ENCODE data around the gene PLXNA4. TPM values are rescaled to one million over a fixed set of nuclear protein-coding genes. Genes with fewer than 3 reads are reported as not detected.

The PLXNA4 gene
- total and polyA plus RNA-seq, 3 donors from 2014 or later, result 3.4 to 5.5 (median 3.8) TPM

DNA sequence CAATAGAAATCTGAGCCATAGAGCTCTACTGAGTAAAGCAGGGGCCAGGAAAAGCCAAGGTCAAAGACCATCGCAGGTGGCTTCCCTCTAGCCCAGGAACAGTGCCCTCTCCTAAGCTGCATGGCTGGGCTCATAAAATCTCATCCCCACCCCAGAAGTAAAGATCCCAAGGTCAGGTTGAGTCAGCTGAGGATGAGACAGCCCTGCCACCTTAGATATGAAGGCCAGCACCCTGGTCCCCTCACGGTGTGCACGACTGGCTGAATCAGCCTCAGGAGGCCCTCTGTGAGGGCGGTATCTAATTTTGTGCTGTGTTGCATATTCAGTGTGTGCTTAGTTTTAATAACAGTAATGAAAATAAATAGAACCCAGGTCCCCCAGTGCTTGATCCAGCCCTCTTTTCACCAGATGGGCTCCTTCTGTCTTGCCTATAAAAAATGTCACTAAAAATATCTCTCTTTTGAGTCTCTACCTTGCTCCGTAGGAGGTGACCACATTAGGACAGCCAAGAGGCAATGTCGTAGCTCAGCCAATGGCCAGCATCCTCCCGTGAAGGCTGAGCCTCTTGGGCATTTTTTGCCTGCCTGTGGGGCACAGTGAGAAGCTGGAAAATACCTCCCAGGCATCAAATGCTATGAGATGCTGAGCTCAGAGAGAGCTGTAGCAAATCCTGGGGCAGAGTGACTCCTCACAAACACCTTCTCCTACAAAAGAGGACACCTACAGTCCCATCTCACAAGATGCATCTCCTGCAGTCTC lies 424.0 kb downstream of the PLXNA4 start:
- TF ChIP-seq POLR2A (IDR thresholded peaks at IDR 0.05), result no peak
- TF ChIP-seq, protein P1, sequence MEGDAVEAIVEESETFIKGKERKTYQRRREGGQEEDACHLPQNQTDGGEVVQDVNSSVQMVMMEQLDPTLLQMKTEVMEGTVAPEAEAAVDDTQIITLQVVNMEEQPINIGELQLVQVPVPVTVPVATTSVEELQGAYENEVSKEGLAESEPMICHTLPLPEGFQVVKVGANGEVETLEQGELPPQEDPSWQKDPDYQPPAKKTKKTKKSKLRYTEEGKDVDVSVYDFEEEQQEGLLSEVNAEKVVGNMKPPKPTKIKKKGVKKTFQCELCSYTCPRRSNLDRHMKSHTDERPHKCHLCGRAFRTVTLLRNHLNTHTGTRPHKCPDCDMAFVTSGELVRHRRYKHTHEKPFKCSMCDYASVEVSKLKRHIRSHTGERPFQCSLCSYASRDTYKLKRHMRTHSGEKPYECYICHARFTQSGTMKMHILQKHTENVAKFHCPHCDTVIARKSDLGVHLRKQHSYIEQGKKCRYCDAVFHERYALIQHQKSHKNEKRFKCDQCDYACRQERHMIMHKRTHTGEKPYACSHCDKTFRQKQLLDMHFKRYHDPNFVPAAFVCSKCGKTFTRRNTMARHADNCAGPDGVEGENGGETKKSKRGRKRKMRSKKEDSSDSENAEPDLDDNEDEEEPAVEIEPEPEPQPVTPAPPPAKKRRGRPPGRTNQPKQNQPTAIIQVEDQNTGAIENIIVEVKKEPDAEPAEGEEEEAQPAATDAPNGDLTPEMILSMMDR (IDR thresholded peaks at IDR 0.05), result no peak
- H3K27me3 ChIP-seq, result no peaks in the 10 kb centered on the region
- H3K4me3 ChIP-seq, result no peak overlapping the region
- intact Hi-C loops (cut with DNase I; ENCODE audit: low total_unique reads), result no loop called here
- no peaks in the 10 kb centered on the region for H3K36me3 ChIP-seq (ENCODE audit: low read depth, missing control alignments)
- no peaks in the 10 kb centered on the region for H3K9me3 ChIP-seq
- 84 to 85% methylated on average over 7 of the region's 7 CpGs for WGBS, 2 donors
- no peaks in the 10 kb centered on the region for H3K4me1 ChIP-seq
- no peak for DNase-seq
- no peak overlapping the region for H3K27ac ChIP-seq

GRCh38 chr7:132150711-132151110 lies 425.6 kb downstream of the PLXNA4 start:
- TF ChIP-seq, protein P1 (IDR thresholded peaks at IDR 0.05), result no peak
- no peak for TF ChIP-seq POLR2A (IDR thresholded peaks at IDR 0.05)
- intact Hi-C loops (cut with DNase I; ENCODE audit: low total_unique reads), result no loop called here
- DNase-seq, result no peak
- H3K27me3 ChIP-seq, result no peaks in the 10 kb centered on the region
- WGBS, 2 donors, result 92 to 95% methylated on average over 2 of the region's 2 CpGs
- no peak overlapping the region for H3K27ac ChIP-seq
- no peaks in the 10 kb centered on the region for H3K36me3 ChIP-seq (ENCODE audit: low read depth, missing control alignments)
- H3K4me1 ChIP-seq, result no peaks in the 10 kb centered on the region
- no peak overlapping the region for H3K4me3 ChIP-seq
- no peaks in the 10 kb centered on the region for H3K9me3 ChIP-seq

DNA sequence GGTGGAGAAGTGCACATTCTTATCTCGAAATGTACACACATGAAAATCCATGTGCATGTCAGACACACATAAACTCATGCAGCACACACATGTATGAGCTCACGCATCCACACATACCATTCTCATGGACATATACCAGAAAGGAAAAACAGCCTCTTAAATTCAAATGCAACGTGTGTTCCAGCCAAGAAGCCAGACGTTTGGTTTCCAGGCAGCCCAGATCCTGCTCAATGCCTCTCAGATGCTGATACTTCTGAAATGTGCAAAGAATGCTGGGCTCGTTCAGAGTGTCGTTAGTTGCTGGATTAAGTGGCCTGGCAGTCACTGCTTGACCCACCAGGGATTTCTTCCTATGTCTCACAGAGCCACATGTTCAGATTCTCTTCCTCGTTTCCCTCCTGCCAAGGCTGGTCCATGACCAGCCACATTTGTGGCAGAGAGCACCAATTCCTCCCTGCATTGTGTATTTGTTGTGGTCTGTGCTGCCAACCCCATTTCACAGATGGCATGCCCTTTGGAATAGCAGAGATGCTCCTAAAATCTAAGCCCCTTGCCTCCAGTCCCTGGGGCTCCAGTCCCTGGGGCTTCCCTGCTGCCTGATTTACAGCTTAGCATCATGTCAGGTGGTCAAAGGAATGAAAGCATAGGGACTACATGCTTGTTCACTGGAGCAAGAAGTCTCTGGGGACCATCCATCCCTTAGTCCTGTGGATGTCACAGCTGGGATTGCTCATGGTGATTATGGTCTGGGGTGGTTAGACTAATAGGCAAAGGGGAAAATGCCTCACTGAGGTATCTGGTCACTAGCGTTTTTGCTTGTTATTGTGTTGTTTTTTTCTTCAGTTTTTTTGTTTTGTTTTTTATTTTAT lies 426.6 kb downstream of the PLXNA4 start:
- H3K27ac ChIP-seq, result no peak overlapping the region
- intact Hi-C loops (cut with DNase I; ENCODE audit: low total_unique reads), result no loop called here
- TF ChIP-seq, protein P1 (IDR thresholded peaks at IDR 0.05), result no peak
- no peak for TF ChIP-seq POLR2A (IDR thresholded peaks at IDR 0.05)
- no peak overlapping the region for H3K4me3 ChIP-seq
- no peaks in the 10 kb centered on the region for H3K27me3 ChIP-seq
- DNase-seq, result no peak
- no peaks in the 10 kb centered on the region for H3K4me1 ChIP-seq
- no peaks in the 10 kb centered on the region for H3K9me3 ChIP-seq
- 77 to 84% methylated on average over 8 of the region's 8 CpGs for WGBS, 2 donors
- H3K36me3 ChIP-seq (ENCODE audit: low read depth, missing control alignments), result no peaks in the 10 kb centered on the region

DNA sequence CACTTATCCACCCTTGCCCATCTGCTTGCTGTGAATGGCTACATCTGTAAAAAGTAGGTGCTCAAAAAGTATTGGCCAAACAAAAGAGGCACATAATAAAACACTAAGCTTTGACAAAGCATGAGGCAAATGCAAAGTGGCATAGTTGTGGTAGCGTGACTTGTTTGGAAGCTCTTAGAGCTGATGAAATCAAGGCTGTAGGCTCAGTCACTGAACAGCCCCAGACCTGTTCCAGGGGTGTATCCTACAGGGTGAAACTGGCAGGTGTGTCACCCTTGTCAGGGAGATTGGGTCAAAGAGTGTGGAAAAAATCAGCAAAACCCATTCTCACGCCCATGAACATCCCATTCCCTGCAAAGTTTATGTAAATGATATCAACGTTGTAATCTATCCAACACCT lies 427.4 kb downstream of the PLXNA4 start:
- H3K27ac ChIP-seq, result no peak overlapping the region
- 76 to 98% methylated on average over 3 of the region's 3 CpGs for WGBS, 2 donors
- intact Hi-C loops (cut with DNase I; ENCODE audit: low total_unique reads), result no loop called here
- H3K4me3 ChIP-seq, result no peak overlapping the region
- DNase-seq, result no peak
- H3K27me3 ChIP-seq, result no peaks in the 10 kb centered on the region
- no peaks in the 10 kb centered on the region for H3K4me1 ChIP-seq
- no peaks in the 10 kb centered on the region for H3K9me3 ChIP-seq
- TF ChIP-seq, protein P1 (IDR thresholded peaks at IDR 0.05), result no peak
- TF ChIP-seq POLR2A (IDR thresholded peaks at IDR 0.05), result no peak
- no peaks in the 10 kb centered on the region for H3K36me3 ChIP-seq (ENCODE audit: low read depth, missing control alignments)
